Smooth muscle cell (in vitro differentiated cells): ENCODE results near the gene PLEKHO2. TPM values are rescaled to one million over a fixed set of nuclear protein-coding genes. Genes with fewer than 3 reads are reported as not detected.
"Not testable (repeated sequence)": the region's sequence is repeated elsewhere in the genome, so short reads cannot be mapped to it uniquely, and the experiment has no call there.

Experiments
- DNase-seq: peaks from one replicate; lab custom pipeline; 2025; ENCODE audit not compliant: unreplicated experiment; lab: John Stamatoyannopoulos, UW
- H2AFZ ChIP-seq: fragments of 200-600 bp; sonication (generic); 2 replicates; pipeline ENCODE4 v1.6.0; 2016; ENCODE audit warnings: antibody characterized with exemption, low read depth, mild to moderate bottlenecking
- H3F3A ChIP-seq: fragments of 200-600 bp; sonication (generic); 2 replicates; pipeline ENCODE4 v1.6.0; 2017; ENCODE audit warnings: antibody characterized with exemption, low read depth
- H3K27ac ChIP-seq: fragments of 200-600 bp; sonication (generic); 2 replicates; pipeline ENCODE4 v1.5.1; 2016; ENCODE audit warnings: low read depth, mild to moderate bottlenecking
- H3K27me3 ChIP-seq: fragments of 200-600 bp; sonication (generic); 2 replicates; pipeline ENCODE4 v1.6.1; 2016; ENCODE audit warnings: low read depth, mild to moderate bottlenecking
- H3K36me3 ChIP-seq: fragments of 200-600 bp; sonication (generic); 2 replicates; pipeline ENCODE4 v1.5.1; 2016; ENCODE audit warnings: low read depth
- H3K4me1 ChIP-seq: fragments of 200-600 bp; sonication (generic); 2 replicates; pipeline ENCODE4 v1.5.1; 2016; ENCODE audit warnings: low read depth
- H3K4me2 ChIP-seq: fragments of 200-600 bp; sonication (generic); 2 replicates; pipeline ENCODE4 v1.6.0; 2016; ENCODE audit warnings: mild to moderate bottlenecking
- H3K4me3 ChIP-seq: fragments of 200-600 bp; sonication (generic); 2 replicates; pipeline ENCODE4 v1.5.1; 2016; ENCODE audit warnings: mild to moderate bottlenecking
- H3K79me2 ChIP-seq: fragments of 200-600 bp; sonication (generic); 2 replicates; pipeline ENCODE4 v1.6.0; 2016; ENCODE audit warnings: low read depth, mild to moderate bottlenecking
- H3K9ac ChIP-seq: fragments of 200-600 bp; sonication (generic); 2 replicates; pipeline ENCODE4 v1.6.0; 2016; ENCODE audit warnings: low read depth
- H3K9me3 ChIP-seq: fragments of 200-600 bp; sonication (generic); replicated peaks from 2 replicates; pipeline ENCODE4 v1.5.1; 2016; ENCODE audit warnings: low read depth
- H4K20me1 ChIP-seq: fragments of 200-600 bp; sonication (generic); 2 replicates; pipeline ENCODE4 v1.6.0; 2016; ENCODE audit warnings: low read depth
- WGBS: methylation state at CpG from one replicate; pipeline ENCODE4 v1.1.7; 2016; ENCODE audit warnings: low lambda C conversion rate; 5-methylcytosine and 5-hydroxymethylcytosine counted together
- polyA plus RNA-seq: library from polyadenylated mRNA; unstranded; fragments of >200 nt; fragmentation: Nextera tagmentation; extraction: Ambion mirVana; gene quantifications from 2 replicates; pipeline ENCODE4 v1.2.1, GENCODE V29; 2016
- total RNA-seq: library from RNA; depleted of rRNA; stranded (reverse); fragments of >200 nt; gene quantifications from 2 replicates; pipeline ENCODE4 v1.2.3, GENCODE V29; 2014
- TF ChIP-seq, protein P1 (sequence below): fragments of 200-600 bp; sonication (generic); IDR thresholded peaks from 2 replicates; pipeline ENCODE4 v1.5.1; 2017; ENCODE audit warnings: borderline replicate concordance, mild to moderate bottlenecking, antibody characterized with exemption; ENCODE audit not compliant: insufficient read depth, poor library complexity, severe bottlenecking

PLEKHO2 gene, protein sequence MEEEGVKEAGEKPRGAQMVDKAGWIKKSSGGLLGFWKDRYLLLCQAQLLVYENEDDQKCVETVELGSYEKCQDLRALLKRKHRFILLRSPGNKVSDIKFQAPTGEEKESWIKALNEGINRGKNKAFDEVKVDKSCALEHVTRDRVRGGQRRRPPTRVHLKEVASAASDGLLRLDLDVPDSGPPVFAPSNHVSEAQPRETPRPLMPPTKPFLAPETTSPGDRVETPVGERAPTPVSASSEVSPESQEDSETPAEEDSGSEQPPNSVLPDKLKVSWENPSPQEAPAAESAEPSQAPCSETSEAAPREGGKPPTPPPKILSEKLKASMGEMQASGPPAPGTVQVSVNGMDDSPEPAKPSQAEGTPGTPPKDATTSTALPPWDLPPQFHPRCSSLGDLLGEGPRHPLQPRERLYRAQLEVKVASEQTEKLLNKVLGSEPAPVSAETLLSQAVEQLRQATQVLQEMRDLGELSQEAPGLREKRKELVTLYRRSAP
- total RNA-seq (7.9 and 13.7 TPM in 2 replicates), polyA plus RNA-seq (16.3 and 20.0 TPM in 2 replicates)

DNA sequence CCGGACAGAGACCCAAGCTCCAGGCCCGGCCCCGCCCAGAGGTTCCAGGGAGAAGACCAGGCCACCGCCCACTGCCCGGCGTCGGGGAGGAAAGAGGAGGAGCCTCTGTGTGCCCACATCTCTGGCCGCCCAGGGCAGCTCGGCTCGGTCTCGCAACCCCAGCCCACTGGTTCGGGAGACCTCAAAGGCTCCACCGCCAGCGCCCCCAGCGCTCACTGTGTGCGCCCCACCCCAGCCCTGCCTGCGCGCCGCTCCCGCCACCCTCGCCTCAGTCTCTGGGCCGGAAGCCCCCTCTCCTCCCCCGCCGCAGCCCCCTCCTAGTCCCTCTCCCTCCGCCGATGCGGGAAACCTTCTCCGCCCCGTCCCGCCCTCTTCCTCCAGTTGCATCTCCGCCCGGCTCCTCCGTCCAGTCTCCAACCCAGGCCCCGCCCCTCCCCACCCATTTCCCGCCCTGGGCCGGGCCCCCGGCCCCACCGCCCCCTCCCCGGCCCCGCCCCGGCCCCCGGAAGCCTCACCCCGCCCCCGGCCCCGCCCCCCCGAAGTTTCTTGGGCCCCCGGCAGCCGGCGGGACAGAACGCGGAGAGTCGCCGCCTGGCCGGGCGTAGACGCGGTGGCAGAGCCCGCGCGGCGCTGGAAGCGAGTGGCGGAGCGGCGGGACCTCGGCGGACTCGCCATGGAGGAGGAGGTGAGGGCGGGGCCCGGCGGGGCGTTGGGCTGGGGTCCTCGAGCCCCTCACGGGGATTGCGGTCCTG is at the start of gene PLEKHO2:
TSS of gene PLEKHO2 (plus strand) at position 572 of the 752 bp plus-strand sequence. CDS start at position 674, 102 bp downstream.
- DNase-seq, result peak; percentile 99
- Histone ChIP-seq H3K4me3 (peak within 1 kb of the TSS; percentile 87), H3K27ac (peak within 1 kb of the TSS; percentile 76), H3K9me3 (no peaks in the 10 kb centered on the region), H3K79me2 (peaks cover 49% of the 10 kb centered on the region), H3K4me1 (peaks cover 37% of the 10 kb centered on the region), H4K20me1 (peaks cover 42% of the 10 kb centered on the region), H3K27me3 (no peaks in the 10 kb centered on the region), H2AFZ (peak within 1 kb of the TSS; percentile 64), H3F3A (no peaks in the 10 kb centered on the region), H3K9ac (peak within 1 kb of the TSS; percentile 87), H3K36me3 (no peaks in the 10 kb centered on the region), H3K4me2 (peak within 1 kb of the TSS; percentile 96)
- TF ChIP-seq, protein P1, sequence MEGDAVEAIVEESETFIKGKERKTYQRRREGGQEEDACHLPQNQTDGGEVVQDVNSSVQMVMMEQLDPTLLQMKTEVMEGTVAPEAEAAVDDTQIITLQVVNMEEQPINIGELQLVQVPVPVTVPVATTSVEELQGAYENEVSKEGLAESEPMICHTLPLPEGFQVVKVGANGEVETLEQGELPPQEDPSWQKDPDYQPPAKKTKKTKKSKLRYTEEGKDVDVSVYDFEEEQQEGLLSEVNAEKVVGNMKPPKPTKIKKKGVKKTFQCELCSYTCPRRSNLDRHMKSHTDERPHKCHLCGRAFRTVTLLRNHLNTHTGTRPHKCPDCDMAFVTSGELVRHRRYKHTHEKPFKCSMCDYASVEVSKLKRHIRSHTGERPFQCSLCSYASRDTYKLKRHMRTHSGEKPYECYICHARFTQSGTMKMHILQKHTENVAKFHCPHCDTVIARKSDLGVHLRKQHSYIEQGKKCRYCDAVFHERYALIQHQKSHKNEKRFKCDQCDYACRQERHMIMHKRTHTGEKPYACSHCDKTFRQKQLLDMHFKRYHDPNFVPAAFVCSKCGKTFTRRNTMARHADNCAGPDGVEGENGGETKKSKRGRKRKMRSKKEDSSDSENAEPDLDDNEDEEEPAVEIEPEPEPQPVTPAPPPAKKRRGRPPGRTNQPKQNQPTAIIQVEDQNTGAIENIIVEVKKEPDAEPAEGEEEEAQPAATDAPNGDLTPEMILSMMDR, result no peak
- WGBS, result under 1% methylated on average over 25 of the region's 75 CpGs

DNA sequence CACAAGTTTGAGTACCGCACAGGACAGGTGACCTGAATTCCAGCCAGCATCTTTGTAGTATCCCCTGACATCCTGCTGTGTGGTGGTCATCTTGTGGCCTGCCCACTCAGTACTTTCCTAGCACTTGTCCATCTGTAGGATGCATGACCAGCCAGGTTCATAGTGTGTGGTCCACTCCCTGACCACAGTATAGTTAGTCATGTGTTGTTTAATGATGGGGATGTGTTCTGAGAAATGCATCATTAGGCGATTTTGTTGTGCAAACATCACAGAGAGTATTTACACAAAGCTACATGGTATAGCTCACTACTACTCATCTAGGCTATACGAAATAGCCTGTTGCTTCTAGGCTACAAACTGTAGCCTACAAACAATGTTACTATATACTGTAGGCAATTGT is 49.4 kb upstream of the PLEKHO2 start:
- Histone ChIP-seq H3K79me2 (no peaks in the 10 kb centered on the region), H3K27ac (no peak overlapping the region), H3K9ac (no peak overlapping the region), H3F3A (no peaks in the 10 kb centered on the region), H3K4me1 (no peaks in the 10 kb centered on the region), H4K20me1 (no peaks in the 10 kb centered on the region), H3K27me3 (no peaks in the 10 kb centered on the region), H3K4me3 (no peak overlapping the region), H2AFZ (no peak overlapping the region), H3K36me3 (no peaks in the 10 kb centered on the region), H3K9me3 (no peaks in the 10 kb centered on the region), H3K4me2 (no peak overlapping the region)
- WGBS, result 86% methylated on average over 3 of the region's 3 CpGs
- TF ChIP-seq, protein P1, result no peak
- no peak for DNase-seq

DNA sequence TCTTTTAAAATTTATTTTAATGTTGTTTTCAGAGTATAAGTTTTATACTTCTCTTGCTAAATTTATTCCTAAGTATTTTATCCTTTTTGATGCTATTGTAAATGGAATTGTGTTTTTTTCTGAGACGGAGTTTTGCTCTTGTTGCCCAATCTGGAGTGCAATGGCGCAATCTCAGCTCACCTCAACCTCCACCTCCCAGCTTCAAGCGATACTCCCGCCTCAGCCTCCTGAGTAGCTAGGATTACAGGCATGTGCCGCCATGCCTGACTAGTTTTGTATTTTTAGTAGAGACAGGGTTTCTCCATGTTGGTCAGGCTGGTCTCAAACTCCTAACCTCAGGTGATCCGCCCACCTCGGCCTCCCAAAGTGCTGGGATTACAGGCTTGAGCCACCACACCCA is 46.4 kb upstream of the PLEKHO2 start:
- H3F3A ChIP-seq, H3K9ac ChIP-seq, H3K36me3 ChIP-seq, H4K20me1 ChIP-seq, H3K4me3 ChIP-seq, H3K27me3 ChIP-seq, DNase-seq, H3K4me2 ChIP-seq, H3K9me3 ChIP-seq, H3K4me1 ChIP-seq, H3K79me2 ChIP-seq, H2AFZ ChIP-seq, H3K27ac ChIP-seq: not testable (repeated sequence)
- WGBS, result 96% methylated on average over 7 of the region's 7 CpGs

DNA sequence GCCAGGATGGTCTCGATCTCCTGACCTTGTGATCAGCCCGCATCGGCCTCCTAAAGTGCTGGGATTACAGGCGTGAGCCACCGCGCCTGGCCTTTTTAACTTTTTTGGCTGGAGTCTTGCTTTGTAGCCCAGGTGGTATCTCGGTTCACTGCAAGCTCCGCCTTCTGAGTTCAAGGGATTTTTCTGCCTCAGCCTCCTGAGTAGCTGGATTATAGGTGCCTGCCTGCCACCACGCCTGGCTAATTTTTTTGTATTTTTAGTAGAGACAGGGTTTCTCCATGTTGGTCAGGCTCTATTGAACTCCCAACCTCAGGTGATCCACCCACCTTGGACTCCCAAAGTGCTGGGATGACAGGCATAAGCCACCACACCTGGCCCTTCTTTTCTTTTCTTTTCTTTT is 45.8 kb upstream of the PLEKHO2 start:
- H4K20me1 ChIP-seq, H3K79me2 ChIP-seq, H2AFZ ChIP-seq, H3K4me3 ChIP-seq, H3K9me3 ChIP-seq, H3K9ac ChIP-seq, H3F3A ChIP-seq, DNase-seq, H3K27ac ChIP-seq, H3K4me1 ChIP-seq, H3K36me3 ChIP-seq, H3K27me3 ChIP-seq, H3K4me2 ChIP-seq: not testable (repeated sequence)
- WGBS, result 91% methylated on average over 9 of the region's 9 CpGs

DNA sequence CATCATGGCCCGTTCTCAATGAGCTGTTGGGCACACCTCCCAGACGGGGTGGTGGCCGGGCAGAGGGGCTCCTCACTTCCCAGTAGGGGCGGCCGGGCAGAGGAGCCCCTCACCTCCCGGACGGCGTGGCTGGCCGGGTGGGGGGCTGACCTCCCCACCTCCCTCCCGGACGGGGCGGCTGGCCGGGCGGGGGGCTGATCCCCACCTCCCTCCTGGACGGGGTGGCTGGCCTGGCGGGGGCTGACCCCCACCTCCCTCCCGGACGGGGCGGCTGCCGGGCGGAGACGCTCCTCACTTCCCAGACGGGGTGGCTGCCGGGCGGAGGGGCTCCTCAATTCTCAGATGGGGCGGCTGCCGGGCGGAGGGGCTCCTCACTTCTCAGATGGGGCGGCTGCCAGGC is 42.8 kb upstream of the PLEKHO2 start:
- H3F3A ChIP-seq, H4K20me1 ChIP-seq, H3K4me2 ChIP-seq, H3K27me3 ChIP-seq, H3K9ac ChIP-seq, H3K79me2 ChIP-seq, H3K4me1 ChIP-seq, DNase-seq, H2AFZ ChIP-seq, H3K27ac ChIP-seq, H3K36me3 ChIP-seq, H3K9me3 ChIP-seq, H3K4me3 ChIP-seq: not testable (repeated sequence)
- WGBS, result 95% methylated on average over 4 of the region's 29 CpGs
